NB4 (cell line): ENCODE measurements around the gene SOBP.

Experiments
- CTCF ChIP-seq: IDR thresholded peaks from one replicate; pipeline ENCODE4 v1.5.1; 2012; ENCODE audit warnings: low read depth, low read length
- POLR2A ChIP-seq: IDR thresholded peaks from 2 replicates; pipeline ENCODE4 v1.6.1; 2011; ENCODE audit warnings: mild to moderate bottlenecking; ENCODE audit not compliant: insufficient read length; ENCODE audit errors: extremely low read depth
- TF ChIP-seq, protein P1 (sequence below): IDR thresholded peaks from 2 replicates; pipeline ENCODE4 v1.6.1; 2011; ENCODE audit warnings: low read depth, low read length

DNA sequence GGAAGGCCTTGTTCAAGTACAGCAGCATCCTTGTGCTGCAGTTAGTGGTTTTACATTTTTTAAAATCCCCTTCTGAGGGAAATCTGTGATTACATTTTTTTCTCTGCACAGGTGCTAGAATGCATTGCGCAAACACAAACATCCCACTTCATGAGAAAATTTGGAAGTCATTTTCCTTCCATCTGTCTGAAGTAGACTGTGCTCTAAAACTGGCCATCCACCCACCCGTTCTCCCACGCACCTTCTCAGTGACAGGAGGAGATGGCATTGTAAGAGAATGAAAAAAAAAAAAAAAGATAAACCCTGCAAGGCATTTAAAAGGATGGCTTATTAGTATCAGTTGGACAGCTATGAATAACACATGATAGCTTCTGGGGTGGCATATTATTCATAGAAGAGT lies 65.0 kb downstream of the SOBP start:
- no peak for TF ChIP-seq CTCF
- no peak for TF ChIP-seq POLR2A
- TF ChIP-seq, protein P1, sequence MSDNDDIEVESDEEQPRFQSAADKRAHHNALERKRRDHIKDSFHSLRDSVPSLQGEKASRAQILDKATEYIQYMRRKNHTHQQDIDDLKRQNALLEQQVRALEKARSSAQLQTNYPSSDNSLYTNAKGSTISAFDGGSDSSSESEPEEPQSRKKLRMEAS = no peak
